B cell (primary cell): ENCODE results near the gene OTOGL. TPM values are rescaled to one million over a fixed set of nuclear protein-coding genes. Genes with fewer than 3 reads are reported as not detected.

Source experiments
- ATAC-seq: fragments of 200-7000 bp; cut with Tn5 transposase; one replicate; pipeline ENCODE4 v1.10.0; 2021; ENCODE audit warnings: low read depth, mild to moderate bottlenecking, moderate number of reproducible peaks, moderate library complexity
- CTCF ChIA-PET: fragments of 350-600 bp; sonication (Branson Sonifier 250); formaldehyde crosslinking; loops from one replicate; lab custom pipeline; 2021; ENCODE audit warnings: antibody characterized with exemption, inconsistent platforms; lab: Charles Lee
- POLR2A ChIA-PET: fragments of 350-600 bp; sonication (Branson Sonifier 250); formaldehyde crosslinking; loops from one replicate; lab custom pipeline; 2021; ENCODE audit warnings: antibody characterized with exemption; lab: Charles Lee
- DNase-seq: peaks from one replicate; pipeline ENCODE4 v3.0.0; 2013
- H2AFZ ChIP-seq: 2 replicates; pipeline ENCODE4 v1.6.1; 2012; ENCODE audit warnings: mild to moderate bottlenecking, low read depth, low read length; ENCODE audit not compliant: insufficient read depth, poor library complexity, severe bottlenecking
- H3K27ac ChIP-seq, 2 donors: 1 replicate in 1 of 2; 2 replicates in 1 of 2; pipeline ENCODE4 v1.5.1; 2012 to 2013; ENCODE audit warnings: low read length in 2 of 2, mild to moderate bottlenecking in 2 of 2, moderate library complexity in 1 of 2
- H3K27me3 ChIP-seq, 4 experiments: fragments of 200-600 bp in 1 of 4; sonication (generic) in 1 of 4; replicated peaks in 1 of 4; 1 replicate in 2 of 4; 2 replicates in 2 of 4; pipeline versions ENCODE4 v1.6.1 to v1.7.0; 2013 to 2016; ENCODE audit warnings: low read length in 3 of 4, mild to moderate bottlenecking in 2 of 4, mixed read lengths in 1 of 4, moderate library complexity in 1 of 4; ENCODE audit not compliant: insufficient read depth in 4 of 4, control insufficient read depth in 3 of 4; ENCODE audit errors: control extremely low read depth in 1 of 4
- H3K36me3 ChIP-seq, 2 experiments: replicated peaks in 1 of 2; 1 replicate in 1 of 2; 2 replicates in 1 of 2; pipeline versions ENCODE4 v1.6.1 to v1.7.1; 2013; ENCODE audit warnings: low read length in 1 of 2; ENCODE audit not compliant: insufficient read depth in 2 of 2, control insufficient read depth in 1 of 2; ENCODE audit errors: control extremely low read depth in 1 of 2, extremely low read depth in 1 of 2
- H3K4me1 ChIP-seq, 2 donors: fragments of 200-600 bp in 1 of 2; sonication (generic) in 1 of 2; 1 replicate in 1 of 2; 2 replicates in 1 of 2; pipeline versions ENCODE4 v1.5.1 to v1.6.1; 2013 to 2017; ENCODE audit warnings: low read length in 2 of 2; ENCODE audit not compliant: control insufficient read depth in 2 of 2, insufficient read depth in 2 of 2
- H3K4me2 ChIP-seq: replicated peaks from 2 replicates; pipeline ENCODE3; 2012; ENCODE audit warnings: mild to moderate bottlenecking, low read depth, low read length; ENCODE audit not compliant: poor library complexity, severe bottlenecking
- H3K4me3 ChIP-seq, 5 experiments: fragments of 200-600 bp in 1 of 5; sonication (generic) in 1 of 5; 1 replicate in 3 of 5; 2 replicates in 2 of 5; pipeline versions ENCODE4 v1.5.1 to v1.7.0; 2011 to 2016; ENCODE audit warnings: low read length in 4 of 5, mild to moderate bottlenecking in 4 of 5, low read depth in 2 of 5, control low read depth in 1 of 5, moderate library complexity in 1 of 5; ENCODE audit not compliant: insufficient read depth in 1 of 5; ENCODE audit errors: control extremely low read depth in 1 of 5, extremely low read depth in 1 of 5
- H3K79me2 ChIP-seq: fragments of 200-600 bp; sonication (generic); one replicate; pipeline ENCODE4 v1.6.0; 2016; ENCODE audit warnings: low read length; ENCODE audit not compliant: control insufficient read depth, insufficient read depth
- H3K9ac ChIP-seq: fragments of 200-600 bp; sonication (generic); 2 replicates; pipeline ENCODE4 v1.6.1; 2017; ENCODE audit warnings: mild to moderate bottlenecking, low read length, moderate library complexity
- H3K9me3 ChIP-seq, 3 donors: one replicate each; pipeline versions ENCODE4 v1.6.1 to v1.7.1; 2013; ENCODE audit warnings: low read length in 2 of 3; ENCODE audit not compliant: control insufficient read depth in 2 of 3, insufficient read depth in 1 of 3; ENCODE audit errors: control extremely low read depth in 1 of 3
- H4K20me1 ChIP-seq: 2 replicates; pipeline ENCODE4 v1.6.0; 2012; ENCODE audit warnings: mild to moderate bottlenecking, low read length; ENCODE audit not compliant: insufficient read depth, control insufficient read depth, poor library complexity, severe bottlenecking
- H3K27ac Mint-ChIP-seq: one replicate; pipeline ENCODE4 v1.8.0; 2021; ENCODE audit warnings: mixed read lengths
- H3K27me3 Mint-ChIP-seq: one replicate; pipeline ENCODE4 v1.8.0; 2021; ENCODE audit warnings: mixed read lengths
- H3K4me1 Mint-ChIP-seq: one replicate; pipeline ENCODE4 v1.8.0; 2021; ENCODE audit warnings: mixed read lengths
- H3K4me3 Mint-ChIP-seq: one replicate; pipeline ENCODE4 v1.8.0; 2021; ENCODE audit warnings: mixed read lengths
- H3K9me3 Mint-ChIP-seq: one replicate; pipeline ENCODE4 v1.8.0; 2022; ENCODE audit warnings: mixed read lengths; ENCODE audit not compliant: insufficient read depth
- EZH2 ChIP-seq: IDR thresholded peaks from 2 replicates; pipeline ENCODE4 v1.6.1; 2012; ENCODE audit warnings: borderline replicate concordance, low read depth, mild to moderate bottlenecking, moderate library complexity, low read length; ENCODE audit not compliant: insufficient read depth, poor library complexity, severe bottlenecking
- WGBS: methylation state at CpG from one replicate; pipeline ENCODE4 v1.1.5; 2013; ENCODE audit warnings: missing lambda C conversion rate; ENCODE audit not compliant: insufficient coverage; 5-methylcytosine and 5-hydroxymethylcytosine counted together
- intact Hi-C: fragments of 100-400 bp; cut with micrococcal nuclease; formaldehyde crosslinking; loops from one replicate; pipeline ENCODE4 v1.10.0; 2022
- polyA plus RNA-seq: library from polyadenylated mRNA; depleted of rRNA; stranded (reverse); fragments of >200 nt; gene quantifications from 2 replicates; pipeline ENCODE4 v1.2.3, GENCODE V29; 2012
- total RNA-seq, 2 donors: library from RNA; stranded (reverse); fragments of 120-200 nt in 1 of 2; gene quantifications; 1 replicate in 1 of 2; 2 replicates in 1 of 2; pipeline versions ENCODE4 v1.2.3 to v1.2.4, GENCODE V29; 2013 to 2022
- TF ChIP-seq, protein P1 (sequence below): fragments of 200-600 bp; IDR thresholded peaks from one replicate; pipeline ENCODE4 v1.8.0; 2022; ENCODE audit warnings: antibody characterized with exemption, mild to moderate bottlenecking

Gene OTOGL
- total and polyA plus RNA-seq, 2 donors (not counting 1 experiment from before 2014, with no cell fraction given), result not detected

- no peaks in the 10 kb centered on the region for H3K4me1 ChIP-seq
- H3K9me3 Mint-ChIP-seq, result no peaks in the 10 kb centered on the region
- ChIA-PET POLR2A (no interaction called here), CTCF (interaction anchor here (0.6 to 1.6 kb wide), 5 partner anchors 14 to 779 kb away, joined by 3 to 4 read pairs (median 4); no protein-coding TSS in a partner anchor)
- H3K4me3 ChIP-seq, result no peak overlapping the region
- H3K4me2 ChIP-seq, result no peak overlapping the region
- peak; percentile 32 for DNase-seq
- no peaks in the 10 kb centered on the region for H3K27me3 ChIP-seq
- no peaks in the 10 kb centered on the region for H4K20me1 ChIP-seq
- H3K27me3 Mint-ChIP-seq, result peaks cover 5% of the 10 kb centered on the region
- no peak for ATAC-seq
- no peak overlapping the region for H3K27ac Mint-ChIP-seq
- no peaks in the 10 kb centered on the region for H3K36me3 ChIP-seq
- TF ChIP-seq, protein P1, sequence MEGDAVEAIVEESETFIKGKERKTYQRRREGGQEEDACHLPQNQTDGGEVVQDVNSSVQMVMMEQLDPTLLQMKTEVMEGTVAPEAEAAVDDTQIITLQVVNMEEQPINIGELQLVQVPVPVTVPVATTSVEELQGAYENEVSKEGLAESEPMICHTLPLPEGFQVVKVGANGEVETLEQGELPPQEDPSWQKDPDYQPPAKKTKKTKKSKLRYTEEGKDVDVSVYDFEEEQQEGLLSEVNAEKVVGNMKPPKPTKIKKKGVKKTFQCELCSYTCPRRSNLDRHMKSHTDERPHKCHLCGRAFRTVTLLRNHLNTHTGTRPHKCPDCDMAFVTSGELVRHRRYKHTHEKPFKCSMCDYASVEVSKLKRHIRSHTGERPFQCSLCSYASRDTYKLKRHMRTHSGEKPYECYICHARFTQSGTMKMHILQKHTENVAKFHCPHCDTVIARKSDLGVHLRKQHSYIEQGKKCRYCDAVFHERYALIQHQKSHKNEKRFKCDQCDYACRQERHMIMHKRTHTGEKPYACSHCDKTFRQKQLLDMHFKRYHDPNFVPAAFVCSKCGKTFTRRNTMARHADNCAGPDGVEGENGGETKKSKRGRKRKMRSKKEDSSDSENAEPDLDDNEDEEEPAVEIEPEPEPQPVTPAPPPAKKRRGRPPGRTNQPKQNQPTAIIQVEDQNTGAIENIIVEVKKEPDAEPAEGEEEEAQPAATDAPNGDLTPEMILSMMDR, result peak; percentile 21
- TF ChIP-seq EZH2, result no peak
- H3K79me2 ChIP-seq, result no peaks in the 10 kb centered on the region
- H2AFZ ChIP-seq, result peak overlapping the region; percentile 21
- no peaks in the 10 kb centered on the region for H3K4me1 Mint-ChIP-seq
- H3K27ac ChIP-seq, result no peak overlapping the region
- intact Hi-C loops, result loop anchor here (1.0 kb wide), 1 partner anchor 299 kb away; no protein-coding TSS in a partner anchor
- no peak overlapping the region for H3K9ac ChIP-seq
- H3K9me3 ChIP-seq, result no peaks in the 10 kb centered on the region
- WGBS, result no CpG with 5 or more reads among the region's 2 CpGs
- H3K4me3 Mint-ChIP-seq, result no peak overlapping the region
Measured at GRCh38 chr12:80186727-80187217, 87.4 kb downstream of the OTOGL start.

GRCh38 chr12:80187660-80188090 lies 88.3 kb downstream of the OTOGL start:
- Histone ChIP-seq H3K27me3 (no peaks in the 10 kb centered on the region), H3K4me1 (no peaks in the 10 kb centered on the region), H3K4me2 (no peak overlapping the region), H2AFZ (no peak overlapping the region), H4K20me1 (no peaks in the 10 kb centered on the region), H3K27ac (no peak overlapping the region), H3K79me2 (no peaks in the 10 kb centered on the region), H3K9me3 (no peaks in the 10 kb centered on the region), H3K9ac (no peak overlapping the region), H3K36me3 (no peaks in the 10 kb centered on the region), H3K4me3 (no peak overlapping the region)
- 0% methylated on average over 2 of the region's 2 CpGs for whole genome bisulfite sequencing
- no peak overlapping the region for H3K27ac Mint-ChIP-seq
- ChIA-PET POLR2A (no interaction called here), CTCF (interaction anchor here (0.8 to 1.6 kb wide), 5 partner anchors 13 to 780 kb away, joined by 3 to 4 read pairs (median 3); no protein-coding TSS in a partner anchor)
- TF ChIP-seq, protein P1, result no peak
- TF ChIP-seq EZH2, result no peak
- no peak overlapping the region for H3K4me3 Mint-ChIP-seq
- intact Hi-C loops, result no loop called here
- DNase-seq (no peak), ATAC-seq (no peak)
- no peaks in the 10 kb centered on the region for H3K4me1 Mint-ChIP-seq
- H3K27me3 Mint-ChIP-seq, result peaks cover 2% of the 10 kb centered on the region
- no peaks in the 10 kb centered on the region for H3K9me3 Mint-ChIP-seq
